SU-DHL-6 (cell line): ENCODE measurements around the gene MLN.

ENCODE experiments used
- CTCF ChIP-seq: fragments of 200-600 bp; sonication (generic); IDR thresholded peaks from one replicate; pipeline ENCODE4 v1.5.1; 2017; ENCODE audit warnings: antibody characterized with exemption, mild to moderate bottlenecking, low read length, moderate library complexity; ENCODE audit not compliant: insufficient read depth, poor library complexity, severe bottlenecking
- EZH2phosphoT487 ChIP-seq: fragments of 200-600 bp; sonication (generic), shearing (Covaris generic); conservative IDR thresholded peaks from 2 replicates; pipeline ENCODE4 v1.6.1; 2018; ENCODE audit warnings: mild to moderate bottlenecking, antibody characterized with exemption, low read length, moderate library complexity, mixed read lengths

DNA sequence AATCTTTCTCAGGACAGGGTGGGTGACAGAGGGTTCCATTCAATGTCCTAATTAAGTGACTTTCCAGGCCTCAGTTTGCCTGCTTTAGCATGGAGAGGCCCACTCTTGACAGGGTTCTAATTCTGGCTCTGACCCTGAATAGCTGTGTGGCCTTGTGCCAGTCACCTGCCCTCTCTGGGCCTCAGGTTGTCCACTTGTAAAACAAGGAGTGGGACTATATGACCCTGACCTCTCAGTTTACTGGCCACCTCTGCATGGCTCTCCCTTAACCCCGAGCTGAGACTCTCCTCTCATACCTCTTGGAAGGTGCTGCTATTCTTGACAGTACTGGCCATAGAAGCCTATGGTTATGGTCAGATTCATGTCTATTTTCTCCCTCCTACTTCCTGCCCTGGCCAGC, 44.1 kb upstream of the MLN start:
- TF ChIP-seq CTCF, result no peak
- no peak for TF ChIP-seq EZH2phosphoT487
